ENCODE results near the gene C15orf61. TPM values are rescaled to one million over a fixed set of nuclear protein-coding genes. Genes with fewer than 3 reads are reported as not detected.

Gene C15orf61
- total and polyA plus RNA-seq, 4 donors, result 2.1 to 5.8 (median 4.1) TPM

- H3K4me3 ChIP-seq, result no peak overlapping the region
- peaks cover 0 to under 1% (median 0%) of the 10 kb centered on the region in 5 donors for H3K4me1 ChIP-seq (ENCODE audit: control insufficient read depth in 5 of 5, insufficient read depth in 5 of 5, low read length in 5 of 5)
- TF ChIP-seq CTCF (IDR thresholded peaks at IDR 0.05; ENCODE audit: control extremely low read depth, extremely low read depth), result no peak
- H3K9ac ChIP-seq (ENCODE audit: insufficient read depth in 1 of 2, low read length in 2 of 2), result no peak overlapping the region
- H3K36me3 ChIP-seq (ENCODE audit: control insufficient read depth in 4 of 4, insufficient read depth in 4 of 4, low read length in 4 of 4), result no peaks in the 10 kb centered on the region
- H3K27me3 ChIP-seq (ENCODE audit: control insufficient read depth in 3 of 3, insufficient read depth in 3 of 3, low read length in 2 of 3), result peaks cover 0 to 12% (median 8%) of the 10 kb centered on the region in 3 donors
- H3K9me3 ChIP-seq (ENCODE audit: control insufficient read depth in 4 of 4, insufficient read depth in 3 of 4, low read length in 3 of 4), result no peaks in the 10 kb centered on the region
- 73 to 82% methylated on average over 11 of the region's 11 CpGs for WGBS, 2 donors
- DNase-seq (peak in 2 of 3 donors; percentile 64 to 82), ATAC-seq (ENCODE audit: insufficient read depth, low FRiP score) (no peak)
- H3K27ac ChIP-seq (ENCODE audit: low read depth in 1 of 2, low read length in 1 of 2), result no peak overlapping the region
Observed at GRCh38 chr15:67506775-67507747, 13.9 kb upstream of the C15orf61 start.

- Histone ChIP-seq H3K27me3 (ENCODE audit: control insufficient read depth in 3 of 3, insufficient read depth in 3 of 3, low read length in 2 of 3) (no peaks in the 10 kb centered on the region), H3K9ac (ENCODE audit: insufficient read depth in 1 of 2, low read length in 2 of 2) (no peak overlapping the region), H3K36me3 (ENCODE audit: control insufficient read depth in 4 of 4, insufficient read depth in 4 of 4, low read length in 4 of 4) (peaks cover 0 to 7% (median 2%) of the 10 kb centered on the region in 4 donors), H3K27ac (ENCODE audit: low read depth in 1 of 2, low read length in 1 of 2) (no peak overlapping the region), H3K4me3 (no peak overlapping the region), H3K4me1 (ENCODE audit: control insufficient read depth in 5 of 5, insufficient read depth in 5 of 5, low read length in 5 of 5) (no peaks in the 10 kb centered on the region), H3K9me3 (ENCODE audit: control insufficient read depth in 4 of 4, insufficient read depth in 3 of 4, low read length in 3 of 4) (no peaks in the 10 kb centered on the region)
- DNase-seq, result peak in 2 of 3 donors; percentile 28 to 39
- ATAC-seq (ENCODE audit: insufficient read depth, low FRiP score), result no peak
- TF ChIP-seq CTCF (IDR thresholded peaks at IDR 0.05; ENCODE audit: control extremely low read depth, extremely low read depth), result no peak
- 91 to 93% methylated on average over 3 of the region's 3 CpGs for WGBS, 2 donors
Observed at GRCh38 chr15:67508407-67508806, 12.5 kb upstream of the C15orf61 start.

GRCh38 chr15:67509918-67510317, 11.0 kb upstream of the C15orf61 start:
- H3K4me1 ChIP-seq (ENCODE audit: control insufficient read depth in 5 of 5, insufficient read depth in 5 of 5, low read length in 5 of 5), result no peaks in the 10 kb centered on the region
- H3K9ac ChIP-seq (ENCODE audit: insufficient read depth in 1 of 2, low read length in 2 of 2), result no peak overlapping the region
- no peaks in the 10 kb centered on the region for H3K9me3 ChIP-seq (ENCODE audit: control insufficient read depth in 4 of 4, insufficient read depth in 3 of 4, low read length in 3 of 4)
- WGBS, 2 donors, result 85 to 88% methylated on average over 4 of the region's 4 CpGs
- DNase-seq, result no peak
- TF ChIP-seq CTCF (IDR thresholded peaks at IDR 0.05; ENCODE audit: control extremely low read depth, extremely low read depth), result no peak
- H3K4me3 ChIP-seq, result no peak overlapping the region
- H3K27ac ChIP-seq (ENCODE audit: low read depth in 1 of 2, low read length in 1 of 2), result no peak overlapping the region
- ATAC-seq (ENCODE audit: insufficient read depth, low FRiP score), result no peak
- H3K36me3 ChIP-seq (ENCODE audit: control insufficient read depth in 4 of 4, insufficient read depth in 4 of 4, low read length in 4 of 4), result peaks cover 0 to 8% (median 3%) of the 10 kb centered on the region in 4 donors
- H3K27me3 ChIP-seq (ENCODE audit: control insufficient read depth in 3 of 3, insufficient read depth in 3 of 3, low read length in 2 of 3), result no peaks in the 10 kb centered on the region
